Fibroblast of lung (primary cell): ENCODE data around the gene CCNE1. TPM values are rescaled to one million over a fixed set of nuclear protein-coding genes. Genes with fewer than 3 reads are reported as not detected.
A peak's percentile ranks its signal among the peaks of the same experiment; 100 is the strongest.

Source experiments
- DNase-seq, 2 donors: peaks; one replicate each; pipeline versions ENCODE4 v3.0.0 to v3.0.0-alpha.2; 2010; ENCODE audit warnings: low read depth in 2 of 2
- H2AFZ ChIP-seq: 2 replicates; pipeline ENCODE4 v1.5.1; 2012; ENCODE audit warnings: low read length, control low read depth, inconsistent platforms
- H3K27ac ChIP-seq: 2 replicates; pipeline ENCODE4 v1.5.1; 2011; ENCODE audit warnings: low read length, control low read depth; ENCODE audit not compliant: insufficient read depth
- H3K27me3 ChIP-seq: 2 replicates; pipeline ENCODE4 v1.5.1; 2011; ENCODE audit warnings: mild to moderate bottlenecking, low read length; ENCODE audit not compliant: control insufficient read depth, insufficient read depth
- H3K36me3 ChIP-seq: 2 replicates; pipeline ENCODE4 v1.5.1; 2011; ENCODE audit warnings: low read length; ENCODE audit not compliant: control insufficient read depth, insufficient read depth
- H3K4me1 ChIP-seq: 2 replicates; pipeline ENCODE4 v1.5.1; 2011; ENCODE audit warnings: low read length; ENCODE audit not compliant: control insufficient read depth, insufficient read depth; ENCODE audit errors: extremely low read depth
- H3K4me2 ChIP-seq: 2 replicates; pipeline ENCODE4 v1.5.1; 2011; ENCODE audit warnings: low read length, control low read depth; ENCODE audit not compliant: insufficient read depth; ENCODE audit errors: extremely low read depth
- H3K4me3 ChIP-seq, 4 experiments: fragments of 200-600 bp in 1 of 4; sonication (generic) in 1 of 4; replicated peaks in 1 of 4; 2 replicates each; pipeline ENCODE4 v1.5.1; 2011 to 2016; ENCODE audit warnings: low read length in 4 of 4, low read depth in 3 of 4, mild to moderate bottlenecking in 3 of 4, control low read depth in 2 of 4, inconsistent platforms in 1 of 4, mixed read lengths in 1 of 4; ENCODE audit not compliant: insufficient read depth in 1 of 4; ENCODE audit errors: control extremely low read depth in 1 of 4
- H3K79me2 ChIP-seq: 2 replicates; pipeline ENCODE4 v1.5.1; 2012; ENCODE audit warnings: mild to moderate bottlenecking, low read length, inconsistent platforms; ENCODE audit not compliant: control insufficient read depth, insufficient read depth
- H3K9ac ChIP-seq: 2 replicates; pipeline ENCODE4 v1.5.1; 2011; ENCODE audit warnings: mild to moderate bottlenecking, low read length, control low read depth; ENCODE audit not compliant: insufficient read depth
- H3K9me3 ChIP-seq: 2 replicates; pipeline ENCODE4 v1.5.1; 2012; ENCODE audit warnings: low read depth, low read length; ENCODE audit not compliant: control insufficient read depth, insufficient read depth
- H4K20me1 ChIP-seq: 2 replicates; pipeline ENCODE4 v1.5.1; 2011; ENCODE audit warnings: low read length; ENCODE audit not compliant: control insufficient read depth, insufficient read depth; ENCODE audit errors: extremely low read depth
- EZH2 ChIP-seq: IDR thresholded peaks from 2 replicates; pipeline ENCODE4 v1.5.1; 2012; ENCODE audit warnings: low read length, control low read depth, mild to moderate bottlenecking; ENCODE audit errors: missing control alignments
- polyA plus RNA-seq, 2 donors: library from polyadenylated mRNA; depleted of rRNA in 1 of 2; stranded (reverse) in 1 of 2; unstranded in 1 of 2; fragments of >200 nt; gene quantifications; 2 replicates each; pipeline ENCODE4 v1.2.1, GENCODE V29; 2011 to 2012; ENCODE audit warnings: missing spikeins in 1 of 2
- total RNA-seq: library from RNA; depleted of rRNA; stranded (reverse); fragments of >200 nt; gene quantifications from 2 replicates; pipeline ENCODE4 v1.2.1, GENCODE V29; 2014
- TF ChIP-seq, protein P1 (sequence below), 2 donors: IDR thresholded peaks in 1 of 2; conservative IDR thresholded peaks in 1 of 2; 1 replicate in 1 of 2; 2 replicates in 1 of 2; pipeline ENCODE4 v1.5.1; 2011 to 2012; ENCODE audit warnings: low read length in 2 of 2, control low read depth in 1 of 2, inconsistent platforms in 1 of 2, low read depth in 1 of 2, mild to moderate bottlenecking in 1 of 2

The CCNE1 gene
- total and polyA plus RNA-seq, 2 donors (not counting 1 experiment from before 2014, with no cell fraction given): 4.8 to 5.3 TPM

DNA sequence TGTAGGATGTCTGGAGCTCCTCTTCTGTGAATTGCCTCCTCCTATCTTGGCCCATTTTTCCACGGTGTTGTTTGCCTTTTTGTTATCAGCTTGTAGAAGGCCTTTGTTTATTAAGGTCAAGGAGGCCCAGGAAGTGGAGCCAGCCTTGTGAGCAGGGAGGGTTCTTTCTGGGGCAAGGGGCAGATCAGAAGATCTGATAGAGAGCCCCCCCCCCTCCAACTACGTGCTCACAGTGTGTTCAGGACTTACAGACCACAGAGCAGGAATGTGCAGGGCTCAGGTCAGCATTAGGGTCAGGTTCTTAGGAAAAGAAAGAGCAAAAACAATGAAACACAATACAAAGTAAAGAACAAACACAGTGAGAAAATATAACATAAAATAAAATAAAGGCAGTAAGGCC is 59.4 kb downstream of the CCNE1 start:
- H3K4me2 ChIP-seq: no peak overlapping the region
- H3K36me3 ChIP-seq: no peaks in the 10 kb centered on the region
- no peak overlapping the region for H3K9ac ChIP-seq
- no peak overlapping the region for H2AFZ ChIP-seq
- no peaks in the 10 kb centered on the region for H3K9me3 ChIP-seq
- no peak for DNase-seq
- H3K79me2 ChIP-seq: no peaks in the 10 kb centered on the region
- no peak for TF ChIP-seq EZH2
- TF ChIP-seq, protein P1, sequence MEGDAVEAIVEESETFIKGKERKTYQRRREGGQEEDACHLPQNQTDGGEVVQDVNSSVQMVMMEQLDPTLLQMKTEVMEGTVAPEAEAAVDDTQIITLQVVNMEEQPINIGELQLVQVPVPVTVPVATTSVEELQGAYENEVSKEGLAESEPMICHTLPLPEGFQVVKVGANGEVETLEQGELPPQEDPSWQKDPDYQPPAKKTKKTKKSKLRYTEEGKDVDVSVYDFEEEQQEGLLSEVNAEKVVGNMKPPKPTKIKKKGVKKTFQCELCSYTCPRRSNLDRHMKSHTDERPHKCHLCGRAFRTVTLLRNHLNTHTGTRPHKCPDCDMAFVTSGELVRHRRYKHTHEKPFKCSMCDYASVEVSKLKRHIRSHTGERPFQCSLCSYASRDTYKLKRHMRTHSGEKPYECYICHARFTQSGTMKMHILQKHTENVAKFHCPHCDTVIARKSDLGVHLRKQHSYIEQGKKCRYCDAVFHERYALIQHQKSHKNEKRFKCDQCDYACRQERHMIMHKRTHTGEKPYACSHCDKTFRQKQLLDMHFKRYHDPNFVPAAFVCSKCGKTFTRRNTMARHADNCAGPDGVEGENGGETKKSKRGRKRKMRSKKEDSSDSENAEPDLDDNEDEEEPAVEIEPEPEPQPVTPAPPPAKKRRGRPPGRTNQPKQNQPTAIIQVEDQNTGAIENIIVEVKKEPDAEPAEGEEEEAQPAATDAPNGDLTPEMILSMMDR (conservative IDR thresholded peaks at IDR 0.05 in 1 of 2, IDR thresholded peaks at IDR 0.05 in 1 of 2; ENCODE audit: low read depth in 1 of 2, low read length in 2 of 2): no peak
- no peak overlapping the region for H3K27ac ChIP-seq
- no peaks in the 10 kb centered on the region for H3K27me3 ChIP-seq
- H3K4me3 ChIP-seq: no peak overlapping the region
- H4K20me1 ChIP-seq: no peaks in the 10 kb centered on the region
- peaks cover 2% of the 10 kb centered on the region for H3K4me1 ChIP-seq

DNA sequence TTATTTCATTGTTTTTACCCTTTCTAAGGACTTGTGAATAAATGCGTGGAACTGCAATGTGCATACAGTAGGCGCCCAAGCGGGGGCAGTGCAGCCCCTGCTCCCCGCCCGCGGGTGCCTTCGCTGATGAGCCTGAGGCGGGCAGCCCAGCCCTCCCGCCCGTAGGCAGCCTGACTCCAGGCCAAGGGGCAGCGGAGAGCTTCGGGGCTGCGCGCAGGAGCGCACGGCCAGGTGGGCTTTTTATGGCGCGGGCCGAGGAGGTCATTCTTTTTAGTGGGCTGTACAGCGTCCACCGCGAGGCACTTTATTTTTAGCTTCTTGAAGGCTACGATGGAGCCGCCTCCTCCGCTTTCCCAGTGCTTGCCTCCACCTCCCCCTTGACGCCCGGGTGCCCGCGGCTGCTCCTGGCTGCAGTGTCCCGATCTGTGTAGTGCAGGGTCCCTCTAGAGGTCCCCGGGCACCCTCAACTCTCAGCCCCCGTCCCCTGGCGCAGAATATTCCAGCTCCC is 60.5 kb downstream of the CCNE1 start:
- Histone ChIP-seq H3K27ac (no peak overlapping the region), H3K36me3 (no peaks in the 10 kb centered on the region), H3K9me3 (no peaks in the 10 kb centered on the region), H3K4me2 (no peak overlapping the region), H3K27me3 (no peaks in the 10 kb centered on the region), H3K4me3 (no peak overlapping the region), H3K4me1 (peaks cover 2% of the 10 kb centered on the region), H3K9ac (no peak overlapping the region), H2AFZ (no peak overlapping the region), H4K20me1 (no peaks in the 10 kb centered on the region), H3K79me2 (no peaks in the 10 kb centered on the region)
- TF ChIP-seq EZH2: no peak
- TF ChIP-seq, protein P1 (conservative IDR thresholded peaks at IDR 0.05 in 1 of 2, IDR thresholded peaks at IDR 0.05 in 1 of 2; ENCODE audit: low read depth in 1 of 2, low read length in 2 of 2): no peak
- peak; percentile 5 to 31 for DNase-seq

DNA sequence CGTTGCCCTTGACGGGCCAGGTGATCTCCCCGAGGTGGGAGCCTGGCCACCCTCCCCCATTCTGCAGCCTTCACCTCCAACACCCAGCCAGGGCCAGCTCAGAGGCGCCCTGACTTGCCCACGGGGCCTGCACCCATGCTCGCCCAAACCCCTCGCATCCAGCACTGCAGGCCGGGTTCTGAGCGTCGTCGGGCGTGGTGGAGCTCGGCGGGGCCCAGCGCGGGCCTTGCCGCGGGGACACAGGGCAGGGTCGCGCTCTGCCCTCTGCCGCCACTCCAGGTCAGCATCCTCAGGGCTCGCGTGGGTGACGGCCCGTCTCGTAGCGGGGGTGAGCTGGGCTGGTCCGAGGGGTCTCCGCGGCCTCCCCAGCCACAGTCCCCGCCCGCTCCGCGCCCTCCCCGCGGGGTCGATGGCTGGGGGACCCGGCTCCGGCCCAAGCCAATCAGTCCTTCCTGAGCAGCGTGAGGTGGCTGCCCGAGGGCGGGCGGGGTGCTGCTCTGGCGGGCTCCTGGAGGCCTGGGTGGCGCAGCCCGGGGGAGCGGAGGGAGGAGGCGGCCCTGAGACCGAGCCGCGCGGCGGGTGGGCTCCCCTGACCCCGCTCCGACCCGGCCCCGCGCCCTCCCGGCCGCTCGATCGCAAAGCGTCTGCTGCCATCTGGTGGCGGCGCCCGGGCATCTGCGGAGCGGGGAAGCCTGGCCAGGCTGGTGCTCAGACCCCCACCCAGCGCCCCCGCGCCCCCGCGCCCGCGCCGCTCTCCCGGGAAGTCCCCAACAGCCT is 61.4 kb downstream of the CCNE1 start:
- no peaks in the 10 kb centered on the region for H3K27me3 ChIP-seq
- no peak overlapping the region for H3K9ac ChIP-seq
- TF ChIP-seq, protein P1 (conservative IDR thresholded peaks at IDR 0.05 in 1 of 2, IDR thresholded peaks at IDR 0.05 in 1 of 2; ENCODE audit: low read depth in 1 of 2, low read length in 2 of 2): peak; percentile 39 to 67
- no peak for TF ChIP-seq EZH2
- no peaks in the 10 kb centered on the region for H3K9me3 ChIP-seq
- no peaks in the 10 kb centered on the region for H3K79me2 ChIP-seq
- no peaks in the 10 kb centered on the region for H3K36me3 ChIP-seq
- peak; percentile 7 to 9 for DNase-seq
- peak overlapping the region; percentile 87 for H3K4me2 ChIP-seq
- peaks cover 2% of the 10 kb centered on the region for H3K4me1 ChIP-seq
- peak overlapping the region in 2 of 4 experiments; percentile 21 to 43 for H3K4me3 ChIP-seq
- no peak overlapping the region for H2AFZ ChIP-seq
- H4K20me1 ChIP-seq: no peaks in the 10 kb centered on the region
- H3K27ac ChIP-seq: no peak overlapping the region

Other genes starting within 250 kb of the CCNE1 start
- gene POP4, start 205.7 kb upstream of the CCNE1 start, total RNA-seq: 68.1 and 77.1 TPM in 2 replicates
- gene POP4, start 205.7 kb upstream of the CCNE1 start, polyA plus RNA-seq: 102 and 122 TPM in 2 replicates
- gene PLEKHF1, start 146.5 kb upstream of the CCNE1 start, total RNA-seq: 50.1 and 72.5 TPM in 2 replicates
- 5.2 and 7.7 TPM in 2 replicates for gene PLEKHF1, start 146.5 kb upstream of the CCNE1 start, polyA plus RNA-seq
- gene C19orf12, start 96.7 kb upstream of the CCNE1 start, total RNA-seq: 23.1 and 26.8 TPM in 2 replicates
- gene C19orf12, start 96.7 kb upstream of the CCNE1 start, polyA plus RNA-seq: 18.0 and 25.4 TPM in 2 replicates
- 60.4 and 62.6 TPM in 2 replicates for gene URI1, start 130.2 kb downstream of the CCNE1 start, total RNA-seq
- gene URI1, start 130.2 kb downstream of the CCNE1 start, polyA plus RNA-seq: 71.8 and 77.4 TPM in 2 replicates